Stimulated activated naive CD8-positive, alpha-beta T cell treated with anti-CD3 and anti-CD28 coated beads, Interleukin-15, amount 100 ng/mL, for 72 hours (primary cell): ENCODE data around the gene NTM.

Source experiments
- ATAC-seq: fragments of 150-1000 bp; cut with Tn5 transposase; 2 replicates; pipeline ENCODE4 v1.10.0; 2021; ENCODE audit warnings: mild to moderate bottlenecking, moderate library complexity
- DNase-seq, 2 donors: peaks; one replicate each; pipeline ENCODE4 v3.0.0; 2021 to 2022
- H3K27ac Mint-ChIP-seq, 2 donors: one replicate each; pipeline ENCODE4 v1.8.0; 2022; ENCODE audit warnings: mild to moderate bottlenecking in 2 of 2, mixed read lengths in 2 of 2, moderate library complexity in 2 of 2
- H3K27me3 Mint-ChIP-seq: one replicate; pipeline ENCODE4 v1.8.0; 2022; ENCODE audit warnings: mixed read lengths
- H3K4me1 Mint-ChIP-seq: one replicate; pipeline ENCODE4 v1.8.0; 2022; ENCODE audit warnings: mild to moderate bottlenecking, mixed read lengths
- H3K4me3 Mint-ChIP-seq, 2 donors: one replicate each; pipeline ENCODE4 v1.8.0; 2022; ENCODE audit warnings: mild to moderate bottlenecking in 2 of 2, mixed read lengths in 2 of 2, moderate library complexity in 1 of 2
- H3K9me3 Mint-ChIP-seq, 2 donors: one replicate each; pipeline ENCODE4 v1.8.0; 2022; ENCODE audit warnings: mixed read lengths in 2 of 2

The NTM gene

GRCh38 chr11:131652231-131652630, 281.8 kb downstream of the NTM start:
- ATAC-seq (no peak), DNase-seq (no peak)
- no peaks in the 10 kb centered on the region for H3K9me3 Mint-ChIP-seq
- no peak overlapping the region for H3K27ac Mint-ChIP-seq
- no peaks in the 10 kb centered on the region for H3K27me3 Mint-ChIP-seq
- H3K4me3 Mint-ChIP-seq = no peak overlapping the region
- H3K4me1 Mint-ChIP-seq = no peaks in the 10 kb centered on the region

GRCh38 chr11:131653260-131653659, 282.8 kb downstream of the NTM start:
- Mint-ChIP-seq H3K9me3 (no peaks in the 10 kb centered on the region), H3K27me3 (peaks cover 2% of the 10 kb centered on the region), H3K4me3 (no peak overlapping the region), H3K4me1 (no peaks in the 10 kb centered on the region), H3K27ac (no peak overlapping the region)
- DNase-seq = no peak
- ATAC-seq = no peak

- no peaks in the 10 kb centered on the region for H3K4me1 Mint-ChIP-seq
- ATAC-seq (no peak), DNase-seq (no peak)
- no peak overlapping the region for H3K4me3 Mint-ChIP-seq
- no peaks in the 10 kb centered on the region for H3K9me3 Mint-ChIP-seq
- H3K27me3 Mint-ChIP-seq = peaks cover 17% of the 10 kb centered on the region
- H3K27ac Mint-ChIP-seq = no peak overlapping the region
Measured at GRCh38 chr11:131654849-131655248, 284.4 kb downstream of the NTM start.

- H3K4me1 Mint-ChIP-seq = no peaks in the 10 kb centered on the region
- ATAC-seq = no peak
- H3K4me3 Mint-ChIP-seq = no peak overlapping the region
- no peak overlapping the region for H3K27ac Mint-ChIP-seq
- DNase-seq = no peak
- no peaks in the 10 kb centered on the region for H3K9me3 Mint-ChIP-seq
- peaks cover 28% of the 10 kb centered on the region for H3K27me3 Mint-ChIP-seq
Measured at GRCh38 chr11:131656179-131656838, 285.9 kb downstream of the NTM start.

- DNase-seq (no peak), ATAC-seq (no peak)
- no peaks in the 10 kb centered on the region for H3K9me3 Mint-ChIP-seq
- peaks cover 28% of the 10 kb centered on the region for H3K27me3 Mint-ChIP-seq
- no peak overlapping the region for H3K27ac Mint-ChIP-seq
- H3K4me3 Mint-ChIP-seq = no peak overlapping the region
- no peaks in the 10 kb centered on the region for H3K4me1 Mint-ChIP-seq
Measured at GRCh38 chr11:131656839-131657211, 286.4 kb downstream of the NTM start.

- H3K27ac Mint-ChIP-seq = no peak overlapping the region
- H3K4me3 Mint-ChIP-seq = no peak overlapping the region
- H3K4me1 Mint-ChIP-seq = no peaks in the 10 kb centered on the region
- DNase-seq = no peak
- H3K27me3 Mint-ChIP-seq = peaks cover 28% of the 10 kb centered on the region
- no peak for ATAC-seq
- no peaks in the 10 kb centered on the region for H3K9me3 Mint-ChIP-seq
Measured at GRCh38 chr11:131658414-131658813, 288.0 kb downstream of the NTM start.

GRCh38 chr11:131658952-131659351, 288.5 kb downstream of the NTM start:
- Mint-ChIP-seq H3K9me3 (no peaks in the 10 kb centered on the region), H3K27ac (no peak overlapping the region), H3K27me3 (peaks cover 28% of the 10 kb centered on the region), H3K4me1 (no peaks in the 10 kb centered on the region), H3K4me3 (no peak overlapping the region)
- ATAC-seq (no peak), DNase-seq (no peak)

- Mint-ChIP-seq H3K9me3 (no peaks in the 10 kb centered on the region), H3K27me3 (peaks cover 28% of the 10 kb centered on the region), H3K27ac (no peak overlapping the region), H3K4me1 (no peaks in the 10 kb centered on the region), H3K4me3 (no peak overlapping the region)
- ATAC-seq (no peak), DNase-seq (no peak)
Measured at GRCh38 chr11:131659931-131660330, 289.5 kb downstream of the NTM start.

- no peaks in the 10 kb centered on the region for H3K4me1 Mint-ChIP-seq
- no peak for ATAC-seq
- H3K9me3 Mint-ChIP-seq = no peaks in the 10 kb centered on the region
Measured at GRCh38 chr11:131661132-131661531, 290.7 kb downstream of the NTM start.

GRCh38 chr11:131662317-131662972, 292.0 kb downstream of the NTM start:
- no peak overlapping the region for H3K4me3 Mint-ChIP-seq
- H3K27ac Mint-ChIP-seq = no peak overlapping the region
- no peak for DNase-seq
- ATAC-seq = no peak
- H3K4me1 Mint-ChIP-seq = no peaks in the 10 kb centered on the region
- no peaks in the 10 kb centered on the region for H3K9me3 Mint-ChIP-seq
- peaks cover 28% of the 10 kb centered on the region for H3K27me3 Mint-ChIP-seq

More at GRCh38 chr11:131661132-131661531, 290.7 kb downstream of the NTM start:
- DNase-seq = no peak
- Mint-ChIP-seq H3K4me3 (no peak overlapping the region), H3K27ac (no peak overlapping the region), H3K27me3 (peaks cover 28% of the 10 kb centered on the region)

GRCh38 chr11:131662993-131663392, 292.6 kb downstream of the NTM start:
- Mint-ChIP-seq H3K4me1 (no peaks in the 10 kb centered on the region), H3K27me3 (peaks cover 28% of the 10 kb centered on the region), H3K27ac (no peak overlapping the region), H3K9me3 (no peaks in the 10 kb centered on the region), H3K4me3 (no peak overlapping the region)
- ATAC-seq (no peak), DNase-seq (no peak)

GRCh38 chr11:131663405-131664200, 293.2 kb downstream of the NTM start:
- Mint-ChIP-seq H3K27ac (no peak overlapping the region), H3K27me3 (peaks cover 23% of the 10 kb centered on the region), H3K4me3 (no peak overlapping the region), H3K9me3 (no peaks in the 10 kb centered on the region), H3K4me1 (peaks cover 2% of the 10 kb centered on the region)
- ATAC-seq (no peak), DNase-seq (no peak)

GRCh38 chr11:131664293-131664692, 293.9 kb downstream of the NTM start:
- Mint-ChIP-seq H3K4me1 (peaks cover 8% of the 10 kb centered on the region), H3K27ac (peak overlapping the region in 1 of 2 donors; percentile 21), H3K4me3 (no peak overlapping the region), H3K9me3 (no peaks in the 10 kb centered on the region), H3K27me3 (peaks cover 16% of the 10 kb centered on the region)
- no peak for DNase-seq
- ATAC-seq = no peak

GRCh38 chr11:131664816-131665215, 294.4 kb downstream of the NTM start:
- Mint-ChIP-seq H3K27ac (no peak overlapping the region), H3K4me1 (peaks cover 8% of the 10 kb centered on the region), H3K4me3 (no peak overlapping the region), H3K27me3 (peaks cover 11% of the 10 kb centered on the region), H3K9me3 (no peaks in the 10 kb centered on the region)
- DNase-seq (no peak), ATAC-seq (no peak)

GRCh38 chr11:131665344-131665968, 295.0 kb downstream of the NTM start:
- no peak for ATAC-seq
- Mint-ChIP-seq H3K27ac (no peak overlapping the region), H3K9me3 (no peaks in the 10 kb centered on the region), H3K27me3 (peaks cover 5% of the 10 kb centered on the region), H3K4me1 (peaks cover 8% of the 10 kb centered on the region), H3K4me3 (no peak overlapping the region)
- DNase-seq = no peak

- Mint-ChIP-seq H3K27me3 (no peaks in the 10 kb centered on the region), H3K4me3 (no peak overlapping the region), H3K9me3 (no peaks in the 10 kb centered on the region), H3K4me1 (peaks cover 8% of the 10 kb centered on the region), H3K27ac (no peak overlapping the region)
- DNase-seq = no peak
- no peak for ATAC-seq
Measured at GRCh38 chr11:131666006-131666405, 295.6 kb downstream of the NTM start.
